Suprapubic skin (tissue), 4 donors: ENCODE results near the gene CAMK2G. TPM values are rescaled to one million over a fixed set of nuclear protein-coding genes. Genes with fewer than 3 reads are reported as not detected.
"Not testable (repeated sequence)": the region's sequence is repeated elsewhere in the genome, so short reads cannot be mapped to it uniquely, and the experiment has no call there.

ENCODE experiments used
- DNase-seq, 2 donors: peaks; one replicate each; pipeline ENCODE4 v3.0.0-alpha.2; 2019; ENCODE audit warnings: low spot score in 2 of 2
- H3K27ac ChIP-seq: fragments of 200-600 bp; sonication (generic); one replicate; pipeline ENCODE4 v1.5.1; 2019
- H3K27me3 ChIP-seq: fragments of 200-600 bp; sonication (generic); one replicate; pipeline ENCODE4 v1.5.1; 2019
- H3K36me3 ChIP-seq: fragments of 200-600 bp; sonication (generic); one replicate; pipeline ENCODE4 v1.5.1; 2019
- H3K4me1 ChIP-seq: fragments of 200-600 bp; sonication (generic); one replicate; pipeline ENCODE4 v1.5.1; 2019
- H3K4me3 ChIP-seq: fragments of 200-600 bp; sonication (generic); one replicate; pipeline ENCODE4 v1.5.1; 2019; ENCODE audit warnings: mild to moderate bottlenecking
- H3K9me3 ChIP-seq: fragments of 200-600 bp; sonication (generic); one replicate; pipeline ENCODE4 v1.5.1; 2019
- EP300 ChIP-seq: sonication (generic); formaldehyde crosslinking; IDR thresholded peaks from one replicate; pipeline ENCODE4 v1.6.1; 2017; ENCODE audit warnings: antibody characterized with exemption
- POLR2A ChIP-seq, 2 donors: fragments of 450-650 bp; IDR thresholded peaks; one replicate each; pipeline ENCODE4 v1.6.1; 2017; ENCODE audit warnings: antibody characterized with exemption in 2 of 2, mild to moderate bottlenecking in 2 of 2, moderate library complexity in 2 of 2
- POLR2AphosphoS5 ChIP-seq, 3 donors: sonication (generic); formaldehyde crosslinking; IDR thresholded peaks; one replicate each; pipeline ENCODE4 v1.6.1; 2017; ENCODE audit warnings: antibody characterized with exemption in 3 of 3
- WGBS: methylation state at CpG from one replicate; pipeline ENCODE4 v1.1.5; 2018; 5-methylcytosine and 5-hydroxymethylcytosine counted together
- total RNA-seq, 4 donors: library from RNA; depleted of rRNA; stranded (reverse); fragments of >200 nt; gene quantifications; one replicate each; pipeline ENCODE4 v1.1.0, GENCODE V29; 2016
- TF ChIP-seq, protein P1 (sequence below), 2 donors: fragments of 200-600 bp in 1 of 2; fragments of 450-650 bp in 1 of 2; sonication (generic) in 1 of 2; IDR thresholded peaks; one replicate each; pipeline ENCODE4 v1.5.1; 2016 to 2019; ENCODE audit warnings: antibody characterized with exemption in 2 of 2, mild to moderate bottlenecking in 1 of 2, moderate library complexity in 1 of 2

The CAMK2G gene
- total RNA-seq, 4 donors from 2014 or later: 16.9 to 35.2 (median 20.6) TPM

DNA sequence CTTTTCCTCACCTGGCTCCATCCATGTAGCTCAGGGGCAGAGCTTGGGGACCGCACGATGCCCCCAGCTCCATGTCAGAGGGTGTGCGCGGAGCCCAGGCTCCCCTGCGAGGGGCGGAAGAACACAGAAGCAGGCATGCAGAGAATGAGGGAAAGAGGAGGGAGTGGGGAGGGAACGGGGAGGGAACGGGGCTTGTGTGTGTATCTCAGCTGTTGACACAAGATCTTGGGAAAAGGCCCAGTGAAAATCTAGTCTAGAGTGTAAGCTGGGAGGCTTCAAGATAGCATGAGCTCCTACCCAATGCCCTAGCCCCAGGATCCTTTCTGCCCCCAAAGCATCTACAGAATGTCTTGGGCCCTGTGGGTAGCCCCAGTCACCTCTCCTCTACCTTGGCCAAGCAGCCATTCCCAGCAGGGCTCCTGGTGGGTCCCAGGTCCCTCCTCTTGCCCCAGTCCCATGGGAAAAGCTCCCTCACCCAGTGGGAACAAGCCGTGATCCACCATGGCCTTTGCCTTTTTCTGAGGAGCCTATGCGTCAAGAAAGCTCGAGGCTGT lies 37.9 kb downstream of the CAMK2G start:
- TF ChIP-seq EP300: no peak
- TF ChIP-seq POLR2AphosphoS5 (IDR thresholded peaks at IDR 0.05): no peak
- TF ChIP-seq, protein P1, sequence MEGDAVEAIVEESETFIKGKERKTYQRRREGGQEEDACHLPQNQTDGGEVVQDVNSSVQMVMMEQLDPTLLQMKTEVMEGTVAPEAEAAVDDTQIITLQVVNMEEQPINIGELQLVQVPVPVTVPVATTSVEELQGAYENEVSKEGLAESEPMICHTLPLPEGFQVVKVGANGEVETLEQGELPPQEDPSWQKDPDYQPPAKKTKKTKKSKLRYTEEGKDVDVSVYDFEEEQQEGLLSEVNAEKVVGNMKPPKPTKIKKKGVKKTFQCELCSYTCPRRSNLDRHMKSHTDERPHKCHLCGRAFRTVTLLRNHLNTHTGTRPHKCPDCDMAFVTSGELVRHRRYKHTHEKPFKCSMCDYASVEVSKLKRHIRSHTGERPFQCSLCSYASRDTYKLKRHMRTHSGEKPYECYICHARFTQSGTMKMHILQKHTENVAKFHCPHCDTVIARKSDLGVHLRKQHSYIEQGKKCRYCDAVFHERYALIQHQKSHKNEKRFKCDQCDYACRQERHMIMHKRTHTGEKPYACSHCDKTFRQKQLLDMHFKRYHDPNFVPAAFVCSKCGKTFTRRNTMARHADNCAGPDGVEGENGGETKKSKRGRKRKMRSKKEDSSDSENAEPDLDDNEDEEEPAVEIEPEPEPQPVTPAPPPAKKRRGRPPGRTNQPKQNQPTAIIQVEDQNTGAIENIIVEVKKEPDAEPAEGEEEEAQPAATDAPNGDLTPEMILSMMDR (IDR thresholded peaks at IDR 0.05): no peak
- TF ChIP-seq POLR2A (IDR thresholded peaks at IDR 0.05): no peak
- H3K27ac ChIP-seq: no peak overlapping the region
- no peaks in the 10 kb centered on the region for H3K9me3 ChIP-seq
- H3K36me3 ChIP-seq: peaks cover 60% of the 10 kb centered on the region
- no peak overlapping the region for H3K4me3 ChIP-seq
- H3K4me1 ChIP-seq: no peaks in the 10 kb centered on the region
- H3K27me3 ChIP-seq: no peaks in the 10 kb centered on the region
- no peak for DNase-seq
- WGBS: 95% methylated on average over 11 of the region's 11 CpGs

DNA sequence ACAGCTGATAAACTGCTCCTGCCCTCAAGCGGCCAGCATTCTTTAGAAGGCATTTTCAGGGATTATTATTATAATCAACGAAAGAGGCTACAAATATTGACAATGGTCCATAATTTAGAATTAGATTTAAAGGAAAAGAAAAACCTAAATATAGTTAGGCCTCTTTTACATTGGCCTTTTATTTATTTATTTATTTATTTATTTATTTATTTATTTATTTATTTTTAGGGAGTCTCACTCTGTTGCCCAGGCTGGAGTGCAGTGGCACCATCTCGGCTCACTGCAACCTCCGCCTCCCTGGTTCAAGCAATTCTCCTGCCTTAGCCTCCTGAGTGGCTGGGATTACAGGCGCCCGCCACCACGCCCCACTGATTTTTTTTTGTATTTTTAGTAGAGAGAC lies 45.3 kb downstream of the CAMK2G start:
- H3K4me1 ChIP-seq, H3K27ac ChIP-seq, H3K27me3 ChIP-seq, H3K4me3 ChIP-seq, DNase-seq, H3K9me3 ChIP-seq: not testable (repeated sequence)
- WGBS: 93% methylated on average over 7 of the region's 7 CpGs
- H3K36me3 ChIP-seq: peaks cover 32% of the 10 kb centered on the region

DNA sequence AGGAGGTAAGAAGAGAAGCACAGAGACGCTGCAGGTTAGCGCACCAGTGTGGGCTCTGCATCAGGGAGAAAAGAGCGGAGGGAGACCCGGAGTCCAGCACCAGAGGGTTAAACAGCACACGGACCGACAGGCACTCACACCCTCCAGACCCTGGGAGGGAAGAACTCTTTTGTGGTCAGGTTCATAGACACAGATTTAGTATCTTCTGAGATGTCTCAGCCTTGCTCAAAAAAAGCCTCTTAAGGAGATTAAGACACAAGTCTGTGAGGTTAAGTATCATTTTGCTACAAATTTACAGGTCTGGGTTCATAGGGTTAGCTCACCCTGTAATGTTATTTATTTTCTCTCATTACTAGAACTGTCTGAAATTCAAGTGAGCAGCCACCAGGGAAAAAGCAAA lies 46.2 kb downstream of the CAMK2G start:
- H3K36me3 ChIP-seq: peaks cover 42% of the 10 kb centered on the region
- H3K4me1 ChIP-seq: no peaks in the 10 kb centered on the region
- no peaks in the 10 kb centered on the region for H3K27me3 ChIP-seq
- H3K9me3 ChIP-seq: no peaks in the 10 kb centered on the region
- DNase-seq: no peak
- 94% methylated on average over 6 of the region's 6 CpGs for WGBS
- no peak for TF ChIP-seq POLR2AphosphoS5 (IDR thresholded peaks at IDR 0.05)
- no peak for TF ChIP-seq POLR2A (IDR thresholded peaks at IDR 0.05)
- TF ChIP-seq, protein P1 (IDR thresholded peaks at IDR 0.05): no peak
- no peak for TF ChIP-seq EP300
- no peak overlapping the region for H3K4me3 ChIP-seq
- no peak overlapping the region for H3K27ac ChIP-seq

DNA sequence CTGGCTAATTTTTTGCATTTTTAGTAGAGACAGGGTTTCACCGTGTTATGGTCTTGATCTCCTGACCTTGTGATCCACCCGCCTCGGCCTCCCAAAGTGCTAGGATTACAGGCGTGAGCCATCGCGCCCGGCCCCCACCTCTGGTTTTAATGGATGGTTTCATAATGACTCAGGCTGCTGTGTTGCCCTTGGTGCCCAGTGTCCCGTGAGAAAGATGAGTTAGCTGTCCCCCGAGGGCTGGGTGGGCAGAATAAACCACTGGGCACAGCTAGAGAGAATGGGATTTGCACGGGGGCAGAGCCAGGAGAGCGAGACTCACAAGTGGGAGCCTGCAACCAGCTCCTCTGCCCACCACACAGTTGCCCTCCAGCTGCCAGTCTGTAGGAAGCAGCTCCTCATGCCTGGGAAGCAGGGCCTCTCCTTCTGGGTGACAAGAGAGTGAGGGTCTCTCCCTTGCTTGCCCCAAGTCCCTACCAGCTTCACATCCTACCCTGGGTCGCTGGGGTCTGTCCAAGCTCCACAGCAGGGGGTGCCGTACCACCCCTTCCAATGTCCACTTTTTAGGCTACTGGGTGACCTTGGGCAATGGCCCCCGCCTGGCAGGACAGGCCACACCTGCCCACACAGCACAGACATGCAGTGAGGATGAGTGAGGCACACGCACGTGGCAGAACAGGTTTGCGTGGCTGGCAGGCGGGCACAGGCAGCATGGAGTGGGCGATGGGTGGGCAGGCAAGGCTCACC lies 46.8 kb downstream of the CAMK2G start:
- TF ChIP-seq, protein P1 (IDR thresholded peaks at IDR 0.05): no peak
- no peak for TF ChIP-seq POLR2A (IDR thresholded peaks at IDR 0.05)
- TF ChIP-seq EP300: no peak
- no peak overlapping the region for H3K27ac ChIP-seq
- no peak for DNase-seq
- peaks cover 43% of the 10 kb centered on the region for H3K36me3 ChIP-seq
- H3K27me3 ChIP-seq: no peaks in the 10 kb centered on the region
- no peak overlapping the region for H3K4me3 ChIP-seq
- no peaks in the 10 kb centered on the region for H3K4me1 ChIP-seq
- 89% methylated on average over 18 of the region's 19 CpGs for WGBS
- no peaks in the 10 kb centered on the region for H3K9me3 ChIP-seq

DNA sequence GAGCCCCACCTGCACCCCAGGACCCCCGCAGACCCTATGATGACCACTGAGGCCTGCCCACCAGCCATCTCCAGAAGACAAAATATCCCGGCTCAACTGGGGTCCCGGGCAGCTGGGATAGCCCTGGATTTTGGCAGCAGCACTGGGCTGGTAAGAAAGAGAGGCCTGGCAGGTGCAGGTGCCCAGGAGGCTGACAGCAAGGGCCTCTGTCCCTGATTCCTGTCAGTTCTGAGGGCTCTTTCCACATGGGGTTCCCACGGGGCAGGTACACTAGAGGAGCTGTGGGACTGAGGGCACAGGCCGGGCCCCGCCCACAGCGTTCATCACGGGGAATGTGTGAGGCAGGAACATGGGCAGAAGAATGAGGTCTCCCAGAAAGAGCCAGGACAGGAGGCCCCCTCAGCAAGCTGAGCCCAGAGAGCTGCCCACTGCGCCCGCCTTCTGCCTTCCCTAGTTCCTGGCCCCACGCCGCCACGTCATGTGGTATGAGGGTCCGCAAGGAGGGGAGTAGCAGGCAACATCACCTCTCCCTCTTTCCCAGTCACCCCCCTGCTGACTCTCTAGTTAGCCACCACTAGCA lies 50.1 kb downstream of the CAMK2G start:
- Histone ChIP-seq H3K27ac (no peak overlapping the region), H3K9me3 (no peaks in the 10 kb centered on the region), H3K36me3 (peaks cover 52% of the 10 kb centered on the region), H3K27me3 (no peaks in the 10 kb centered on the region), H3K4me1 (peaks cover 14% of the 10 kb centered on the region), H3K4me3 (no peak overlapping the region)
- TF ChIP-seq POLR2A (IDR thresholded peaks at IDR 0.05) (no peak), EP300 (no peak), POLR2AphosphoS5 (IDR thresholded peaks at IDR 0.05) (no peak)
- TF ChIP-seq, protein P1 (IDR thresholded peaks at IDR 0.05): no peak
- DNase-seq: no peak
- 80% methylated on average over 1 of the region's 14 CpGs for WGBS
